GF-D8 (cell line): ENCODE measurements around the gene DCTN3.
A peak's percentile ranks its signal among the peaks of the same experiment; 100 is the strongest.
"Not testable (repeated sequence)": the region's sequence is repeated elsewhere in the genome, so short reads cannot be mapped to it uniquely, and the experiment has no call there.

Source experiments
- DNase-seq: peaks from one replicate; lab custom pipeline; 2025; lab: John Stamatoyannopoulos, UW

Gene DCTN3

DNA sequence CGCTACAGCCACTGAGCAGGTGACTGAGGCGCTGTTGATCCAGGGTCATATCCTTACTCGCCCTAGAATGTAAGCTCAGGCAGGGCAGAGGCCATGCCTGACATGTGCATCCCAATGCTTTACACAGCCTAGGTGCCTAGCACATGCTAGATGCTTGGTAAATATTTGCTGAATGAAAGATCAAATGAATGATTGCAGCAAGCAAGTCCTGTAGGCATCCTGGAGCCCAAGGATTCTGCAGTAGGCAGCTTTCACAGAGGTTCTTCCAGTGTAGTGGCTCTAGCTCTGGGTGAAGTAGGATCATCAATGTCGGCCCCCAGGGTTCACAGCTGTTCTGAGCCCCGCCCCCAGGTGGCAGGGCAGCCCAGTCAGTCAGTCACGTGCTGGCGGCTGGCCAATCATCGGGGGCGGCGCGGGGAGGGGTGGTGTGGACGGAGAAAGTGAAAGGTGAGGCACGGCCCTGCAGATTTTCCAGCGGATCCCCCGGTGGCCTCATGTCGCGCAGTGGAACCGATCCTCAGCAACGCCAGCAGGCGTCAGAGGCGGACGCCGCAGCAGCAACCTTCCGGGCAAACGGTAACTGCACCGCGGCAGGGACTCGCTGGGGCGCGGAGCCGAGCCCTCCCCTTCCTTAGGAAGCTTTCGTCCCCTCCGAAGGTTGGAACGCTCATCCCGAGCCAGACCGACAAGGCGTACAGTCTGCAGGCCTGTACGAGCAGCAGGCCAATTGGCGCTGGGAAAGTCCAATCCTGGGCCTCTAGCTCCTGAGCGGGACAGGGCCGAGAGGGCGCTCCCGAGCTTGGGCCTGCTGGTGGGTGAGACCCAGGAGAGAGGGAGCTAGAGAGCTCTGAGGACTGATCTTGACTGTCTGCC is 26.2 kb upstream of the DCTN3 start, which contains the start of gene GALT:
Gene GALT (plus strand): TSS at position 465 of the 873 bp plus-strand sequence. CDS start 30 bp downstream, at position 495.
- DNase-seq: peak; percentile 59

- no peak for DNase-seq
These were observed 24.5 kb upstream of the DCTN3 start for GRCh38 chr9:34644766-34645314.

DNA sequence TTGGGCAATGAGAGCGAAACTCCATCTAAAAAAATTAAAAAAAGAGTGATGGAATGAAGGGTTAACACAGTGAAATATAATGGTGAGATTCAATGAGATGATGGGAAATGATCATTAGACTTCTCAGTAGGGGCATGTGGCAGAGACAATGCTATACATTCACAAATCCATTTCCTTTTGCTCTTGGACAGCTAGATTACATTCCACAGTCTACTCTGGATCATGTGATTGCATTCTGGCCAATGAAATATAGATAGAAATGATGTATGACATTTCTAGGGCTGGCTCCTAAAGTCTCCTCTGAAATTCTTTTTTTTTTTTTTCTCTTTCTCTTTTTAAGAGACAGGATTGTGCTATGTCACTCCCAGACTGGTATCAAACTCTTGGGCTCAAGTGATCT is 22.4 kb upstream of the DCTN3 start:
- DNase-seq: no peak

DNA sequence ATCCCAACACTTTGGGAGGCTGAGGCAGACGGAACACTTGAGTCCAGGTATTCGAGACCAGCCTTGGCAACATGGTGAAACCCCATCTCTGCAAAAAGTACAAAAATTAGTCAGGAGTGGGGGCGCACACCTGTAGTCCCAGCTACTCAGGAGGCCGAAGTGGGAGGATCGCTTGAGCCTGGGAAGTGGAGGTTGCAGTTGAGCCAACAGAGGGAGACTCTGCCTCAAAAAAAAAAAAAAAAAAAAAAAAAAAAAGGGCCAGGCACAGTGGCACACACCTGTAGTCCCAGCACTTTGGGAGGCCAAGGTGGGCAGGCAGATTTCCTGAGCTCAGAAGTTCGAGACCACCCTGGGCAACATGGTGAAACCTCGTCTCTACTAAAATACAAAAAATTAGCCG is 19.0 kb upstream of the DCTN3 start:
- DNase-seq: not testable (repeated sequence)

DNA sequence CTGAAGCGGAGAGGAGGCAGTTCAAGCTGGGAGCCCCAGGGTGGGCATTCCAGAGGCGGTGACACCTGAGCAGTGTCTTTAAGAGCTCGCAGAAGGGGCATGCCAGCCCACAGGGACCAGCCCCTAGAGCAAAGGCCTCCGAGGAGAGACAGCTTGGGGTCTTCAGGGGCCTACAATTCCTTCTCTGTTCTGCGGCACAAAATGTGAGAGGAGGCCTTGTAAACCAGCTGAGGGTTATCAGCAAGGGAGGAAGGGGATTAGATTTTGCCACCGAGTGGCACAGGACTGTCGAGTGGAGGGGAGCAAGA is 17.8 kb upstream of the DCTN3 start:
- DNase-seq: no peak

- peak; percentile 75 for DNase-seq
These were observed 17.3 kb upstream of the DCTN3 start, which contains the start of gene SIGMAR1 for GRCh38 chr9:34637356-34638137. Gene SIGMAR1, minus strand, starts transcription at chr9:34637787. Its CDS starts 90 bp downstream, at chr9:34637697.

GRCh38 chr9:34636791-34637355 is 16.6 kb upstream of the DCTN3 start:
- DNase-seq: no peak

GRCh38 chr9:34635556-34635955 is 15.3 kb upstream of the DCTN3 start:
- DNase-seq: no peak

DNA sequence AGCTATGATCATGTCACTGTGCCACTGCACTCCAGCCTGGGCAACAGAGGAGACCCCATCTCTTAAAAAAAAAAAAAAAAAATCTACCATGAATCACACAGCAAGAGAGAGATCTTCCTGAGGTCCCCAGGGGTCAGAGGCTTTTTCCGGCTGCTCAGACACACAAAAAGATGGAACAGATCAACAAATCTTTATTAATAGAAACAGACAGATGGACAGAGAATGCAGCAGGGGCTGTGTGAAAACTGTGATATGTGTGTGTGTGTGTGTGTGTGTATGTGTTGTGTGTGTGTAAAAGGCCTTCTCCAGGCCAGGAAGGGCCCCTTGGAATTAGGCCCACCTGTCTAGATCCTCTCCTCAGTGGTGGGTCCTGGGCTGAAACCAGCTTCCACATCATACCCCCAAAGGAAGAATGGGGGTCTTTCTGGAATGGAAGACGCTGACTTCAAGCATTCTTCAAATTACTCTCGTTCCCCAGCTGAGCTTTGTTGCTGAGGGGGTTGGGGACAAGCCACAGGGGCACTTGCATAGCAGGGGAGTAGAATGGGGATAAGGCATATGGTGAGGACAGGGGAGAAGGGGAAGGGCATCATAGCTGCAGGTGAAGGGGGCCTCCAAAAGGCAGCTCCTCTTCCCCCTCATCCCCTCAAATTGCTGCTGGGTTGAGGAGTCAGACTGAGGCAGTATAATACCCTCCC is 14.4 kb upstream of the DCTN3 start:
- DNase-seq: no peak

- DNase-seq: peak; percentile 50
These were observed 13.7 kb upstream of the DCTN3 start for GRCh38 chr9:34633851-34634550.

- no peak for DNase-seq
These were observed 12.9 kb upstream of the DCTN3 start for GRCh38 chr9:34633166-34633565.

DNA sequence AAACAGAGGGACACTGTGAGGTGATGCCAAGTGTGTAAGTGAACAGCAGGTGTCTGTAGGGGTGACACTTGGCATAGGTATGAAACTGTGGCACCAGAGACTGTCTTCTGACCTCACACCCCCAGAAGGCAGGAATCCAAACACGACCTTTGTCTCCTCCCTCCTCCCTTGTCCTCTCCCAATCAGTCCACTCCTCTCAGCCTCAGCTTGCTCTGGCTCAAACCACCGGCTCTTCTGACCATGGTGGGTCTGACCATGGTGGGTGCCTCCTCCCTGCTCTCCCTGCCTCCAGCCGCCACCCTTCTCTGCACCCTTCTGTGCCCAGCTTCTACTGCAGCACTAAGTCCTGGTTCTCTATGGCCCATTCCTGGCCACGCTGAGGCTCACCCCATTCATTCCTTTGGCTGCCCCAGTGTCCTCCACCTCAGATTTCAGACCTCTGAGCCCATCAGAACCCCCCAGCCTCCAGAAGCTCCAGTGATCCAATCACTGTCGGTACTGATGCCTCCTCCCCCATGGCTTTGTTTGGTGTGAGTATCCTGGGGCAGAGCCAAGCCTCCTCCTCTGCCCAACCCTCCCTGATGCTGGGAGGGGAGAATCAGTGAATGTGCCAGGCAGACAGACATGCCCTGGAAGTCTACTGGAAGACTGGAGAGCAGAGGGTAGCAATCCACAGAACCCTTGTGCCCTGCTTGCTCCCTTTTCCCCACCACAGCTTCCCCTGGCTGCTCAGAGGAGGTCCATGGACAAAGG is 10.3 kb upstream of the DCTN3 start:
- DNase-seq: no peak

- no peak for DNase-seq
These were observed 9.2 kb upstream of the DCTN3 start for GRCh38 chr9:34629491-34629808.

DNA sequence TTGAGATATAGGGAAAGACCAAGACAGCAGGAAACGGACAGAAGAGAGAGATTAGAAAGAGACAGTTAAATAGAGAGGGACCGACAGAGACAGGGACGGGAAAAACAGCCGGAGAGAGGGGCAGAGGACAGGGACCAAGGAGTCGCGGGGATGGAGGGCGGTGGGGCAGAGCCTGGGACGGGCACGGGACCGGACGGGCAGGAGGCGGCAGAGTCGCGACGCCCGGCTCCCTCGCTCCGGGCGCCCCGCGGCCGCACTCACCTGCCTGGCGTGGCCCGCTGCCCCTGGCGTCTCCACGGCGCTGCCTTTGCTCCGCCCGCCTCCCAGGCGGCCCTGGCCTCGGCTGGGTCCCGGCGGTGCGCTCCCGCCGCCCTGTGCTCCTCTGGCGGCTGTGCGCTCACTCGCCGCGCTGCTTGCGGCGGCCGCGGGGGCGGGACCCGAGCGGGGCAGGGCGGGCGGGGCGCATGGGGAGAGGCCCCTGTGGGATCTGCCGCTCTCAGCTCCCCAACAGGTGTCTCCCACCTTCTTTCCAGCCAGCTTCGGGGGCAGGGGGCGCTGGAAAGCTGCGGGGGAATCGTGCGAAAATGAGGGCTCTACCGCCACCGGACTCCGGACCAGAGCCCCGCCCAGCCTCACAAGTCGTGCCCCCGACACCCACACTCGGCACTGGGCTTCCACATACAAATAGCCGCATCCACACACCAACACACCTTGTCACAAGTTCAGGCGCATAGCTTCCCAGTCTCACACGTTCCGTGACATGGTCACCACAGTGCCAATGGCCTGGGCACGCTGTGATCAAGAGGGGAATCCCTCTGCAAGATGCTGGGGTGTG is 8.6 kb upstream of the DCTN3 start, which contains the start of gene ARID3C:
Gene ARID3C (minus strand): TSS at position 411 of the 835 bp plus-strand sequence. CDS start 1,052 bp downstream, outside the sequence.
- no peak for DNase-seq

DNA sequence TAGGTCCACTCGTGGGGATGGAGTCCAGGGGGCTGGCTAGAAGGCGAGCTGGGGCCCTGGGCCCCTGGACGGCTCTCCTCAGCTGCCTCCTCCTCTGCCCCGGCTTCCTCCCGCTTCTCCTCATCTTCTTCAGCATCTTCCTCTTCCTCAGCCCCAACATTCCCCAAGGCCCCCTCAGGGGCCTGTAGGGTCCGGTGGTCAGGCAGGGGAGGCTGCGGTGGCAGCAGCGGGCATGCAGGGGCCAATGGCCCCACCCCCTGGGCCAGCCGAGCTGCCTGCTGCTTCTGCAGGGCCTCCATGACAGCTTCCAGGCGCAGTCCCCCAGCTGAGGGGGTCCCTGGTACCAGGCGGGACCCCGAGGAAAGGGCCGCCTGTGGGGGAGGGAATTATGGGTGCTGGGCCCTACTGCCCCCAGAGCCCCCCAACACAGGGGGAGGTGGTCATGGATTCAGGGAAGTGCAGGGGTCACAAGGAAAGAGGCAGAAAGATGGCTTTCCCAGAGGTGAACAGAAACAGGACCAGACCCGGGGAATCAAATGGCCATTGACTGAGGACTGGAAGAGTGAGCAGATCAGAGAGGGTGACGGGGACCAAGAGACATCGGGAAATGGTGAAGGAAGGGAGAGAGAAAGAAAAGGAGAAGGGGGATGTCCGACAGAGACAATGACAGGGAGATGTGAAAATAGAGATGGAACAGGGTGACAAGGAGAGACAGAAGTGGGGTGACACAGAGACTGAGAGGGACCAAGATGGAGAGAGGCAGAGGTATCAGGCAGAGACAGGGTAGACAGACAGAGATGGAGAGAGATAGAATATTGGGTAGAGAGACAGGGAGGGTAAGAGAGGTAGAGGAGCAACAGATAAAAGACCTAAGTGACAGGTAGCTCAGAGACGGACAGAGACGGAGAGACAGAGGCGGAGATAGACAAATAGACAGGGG is 7.7 kb upstream of the DCTN3 start:
- DNase-seq: no peak

GRCh38 chr9:34625186-34625486 is 4.8 kb upstream of the DCTN3 start:
- DNase-seq: no peak

- DNase-seq: no peak
These were observed 4.3 kb upstream of the DCTN3 start for GRCh38 chr9:34624475-34625185.
